ENCODE measurements around the gene SPAG9. TPM values are rescaled to one million over a fixed set of nuclear protein-coding genes. Genes with fewer than 3 reads are reported as not detected.

SPAG9 gene
- total RNA-seq, 2 experiments from 2014 or later = 48.0 to 88.2 TPM

GRCh38 chr17:50922721-50923405, 197.8 kb downstream of the SPAG9 start:
- ChIA-PET POLR2A (no interaction called here), CTCF (interaction anchor here (0.7 to 3.0 kb wide), 4 partner anchors 14 to 71 kb away, joined by 3 to 9 read pairs (median 4); no protein-coding TSS in a partner anchor)
- DNase-seq (no peak), ATAC-seq (no peak)
- Mint-ChIP-seq H3K4me3 (no peak overlapping the region), H3K36me3 (ENCODE audit: low read depth) (no peaks in the 10 kb centered on the region), H3K4me1 (peaks cover 30% of the 10 kb centered on the region), H3K27me3 (no peaks in the 10 kb centered on the region), H3K27ac (no peak overlapping the region), H3K9me3 (ENCODE audit: low read depth) (no peaks in the 10 kb centered on the region)
- intact Hi-C loops (cut with DNase I, micrococcal nuclease) = no loop called here

DNA sequence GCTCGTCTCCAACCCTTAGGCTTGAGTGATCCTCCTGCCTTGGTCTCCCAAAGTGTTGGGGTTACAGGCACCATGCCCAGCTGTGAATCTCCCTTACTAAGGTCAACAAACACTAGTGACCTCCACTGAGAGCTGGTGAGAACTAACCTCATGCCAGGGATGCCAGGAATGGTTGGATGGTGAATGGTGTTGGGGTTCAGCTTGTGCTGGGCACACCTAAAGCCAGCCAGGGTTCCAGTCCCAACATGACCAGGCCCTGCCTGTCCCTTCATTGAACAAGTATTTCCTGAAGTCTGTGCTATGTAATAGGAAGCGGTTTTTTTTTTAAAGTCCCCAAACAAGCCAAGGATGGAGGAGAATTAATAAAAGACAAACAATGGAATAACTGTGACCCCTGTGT, 198.6 kb downstream of the SPAG9 start:
- intact Hi-C loops (cut with DNase I, micrococcal nuclease) = no loop called here
- DNase-seq (no peak), ATAC-seq (no peak)
- H3K4me1 Mint-ChIP-seq = peaks cover 30% of the 10 kb centered on the region
- POLR2A ChIA-PET = no interaction called here
- CTCF ChIA-PET = interaction anchor here (0.6 to 3.0 kb wide), 4 partner anchors 9 to 70 kb away, joined by 3 to 9 read pairs (median 4); no protein-coding TSS in a partner anchor
- no peak overlapping the region for H3K27ac Mint-ChIP-seq
- H3K27me3 Mint-ChIP-seq = no peaks in the 10 kb centered on the region
- no peaks in the 10 kb centered on the region for H3K36me3 Mint-ChIP-seq (ENCODE audit: low read depth)
- no peak overlapping the region for H3K4me3 Mint-ChIP-seq
- no peaks in the 10 kb centered on the region for H3K9me3 Mint-ChIP-seq (ENCODE audit: low read depth)

DNA sequence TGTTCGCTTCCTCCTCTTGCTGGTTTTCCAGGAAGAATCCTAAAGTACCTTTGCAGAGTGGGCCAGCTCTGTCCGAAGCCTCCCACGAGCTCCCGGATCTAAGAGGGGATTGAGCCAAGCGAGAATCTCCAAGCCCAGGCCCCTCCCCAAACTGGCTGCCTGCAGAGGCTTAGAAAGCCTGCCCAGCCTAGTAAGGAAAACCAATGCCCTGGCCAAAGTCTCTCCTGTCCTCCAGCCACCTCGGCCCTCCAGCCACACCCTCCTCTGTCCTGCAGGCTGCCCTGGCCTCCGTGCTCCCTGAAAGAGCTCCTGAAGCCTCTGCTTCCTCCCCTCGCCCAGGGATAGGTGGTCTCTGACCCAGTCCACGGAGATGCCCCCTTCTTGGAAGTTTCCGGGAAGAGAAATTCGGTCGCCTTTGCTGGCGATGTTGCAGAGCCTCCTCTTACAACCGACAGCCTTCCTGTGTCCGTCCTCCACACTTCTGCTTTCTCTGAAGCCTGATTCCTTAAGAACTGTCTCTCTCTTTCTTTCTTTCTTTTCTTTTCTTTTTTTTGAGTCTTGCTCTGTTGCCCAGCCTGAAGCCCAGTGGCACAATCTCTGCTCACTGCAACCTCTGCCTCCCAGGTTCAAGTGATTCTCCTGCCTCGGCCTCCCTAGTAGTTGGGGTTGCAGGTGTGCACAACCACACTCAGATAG, 199.6 kb downstream of the SPAG9 start:
- Mint-ChIP-seq H3K27me3 (no peaks in the 10 kb centered on the region), H3K4me1 (peaks cover 32% of the 10 kb centered on the region), H3K27ac (peak overlapping the region; percentile 47), H3K4me3 (no peak overlapping the region), H3K36me3 (ENCODE audit: low read depth) (no peaks in the 10 kb centered on the region), H3K9me3 (ENCODE audit: low read depth) (no peaks in the 10 kb centered on the region)
- ChIA-PET POLR2A (interaction anchor here (3.1 kb wide), 1 partner anchor 54 kb away, joined by 16 read pairs; the partner anchor contains the start of gene TOB1), CTCF (interaction anchor here (0.7 kb wide), 1 partner anchor 26 kb away, joined by 4 read pairs; no protein-coding TSS in a partner anchor)
- intact Hi-C loops (cut with DNase I, micrococcal nuclease) = no loop called here
- ATAC-seq (no peak), DNase-seq (no peak)

- Mint-ChIP-seq H3K36me3 (ENCODE audit: low read depth) (no peaks in the 10 kb centered on the region), H3K27ac (peak overlapping the region; percentile 85), H3K9me3 (ENCODE audit: low read depth) (no peaks in the 10 kb centered on the region), H3K27me3 (no peaks in the 10 kb centered on the region), H3K4me3 (no peak overlapping the region), H3K4me1 (peaks cover 33% of the 10 kb centered on the region)
- no peak for DNase-seq
- CTCF ChIA-PET = interaction anchor here (0.7 kb wide), 1 partner anchor 1441 kb away, joined by 3 read pairs; no protein-coding TSS in a partner anchor
- no peak for ATAC-seq
- intact Hi-C loops (cut with DNase I, micrococcal nuclease) = no loop called here
- POLR2A ChIA-PET = interaction anchor here (0.5 to 3.1 kb wide), 4 partner anchors 8 to 177 kb away, joined by 3 to 16 read pairs (median 3); partner anchors contain the start of gene TOB1
Measured at GRCh38 chr17:50920041-50920410, 200.6 kb downstream of the SPAG9 start.

GRCh38 chr17:50919321-50920040, 201.2 kb downstream of the SPAG9 start:
- peak; percentile 87 for ATAC-seq
- intact Hi-C loops (cut with DNase I, micrococcal nuclease) = loop anchor here in 1 of 2 experiments (1.0 to 2.0 kb wide), 2 partner anchors 25 to 53 kb away; partner anchors contain the start of gene TOB1
- peak overlapping the region; percentile 34 for H3K4me3 Mint-ChIP-seq
- peaks cover 34% of the 10 kb centered on the region for H3K4me1 Mint-ChIP-seq
- H3K9me3 Mint-ChIP-seq (ENCODE audit: low read depth) = no peaks in the 10 kb centered on the region
- H3K36me3 Mint-ChIP-seq (ENCODE audit: low read depth) = no peaks in the 10 kb centered on the region
- H3K27me3 Mint-ChIP-seq = no peaks in the 10 kb centered on the region
- peak; percentile 90 for DNase-seq
- ChIA-PET POLR2A (interaction anchor here (0.5 to 3.1 kb wide), 5 partner anchors 8 to 178 kb away, joined by 3 to 16 read pairs (median 3); partner anchors contain the start of gene TOB1), CTCF (interaction anchor here (0.7 to 0.9 kb wide), 2 partner anchors 101 to 1440 kb away, joined by 3 read pairs; no protein-coding TSS in a partner anchor)
- H3K27ac Mint-ChIP-seq = peak overlapping the region; percentile 85

DNA sequence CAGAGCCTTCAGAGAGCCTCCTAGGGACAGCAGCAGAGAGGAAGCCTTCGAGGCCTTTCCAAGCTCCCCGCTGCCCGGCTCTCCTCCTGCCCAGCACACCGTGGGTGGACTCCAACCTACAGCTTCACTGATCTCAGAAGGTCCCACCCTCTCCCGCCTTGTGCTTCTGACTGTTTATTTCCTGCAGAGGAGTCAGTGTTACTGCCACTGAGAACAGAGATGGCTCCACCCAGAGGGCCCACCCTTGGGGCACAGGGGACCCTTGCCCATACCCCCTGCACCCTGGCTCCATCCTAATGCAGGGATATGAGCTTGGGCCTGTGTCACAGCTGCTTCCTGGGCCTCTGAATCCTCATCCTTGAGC, 201.8 kb downstream of the SPAG9 start:
- POLR2A ChIA-PET = interaction anchor here (0.6 to 3.1 kb wide), 3 partner anchors 15 to 52 kb away, joined by 3 to 16 read pairs (median 3); partner anchors contain the start of gene TOB1
- peak; percentile 68 for DNase-seq
- intact Hi-C loops (cut with DNase I, micrococcal nuclease) = loop anchor here in 1 of 2 experiments (1.0 to 2.0 kb wide), 2 partner anchors 26 to 53 kb away; partner anchors contain the start of gene TOB1
- H3K27me3 Mint-ChIP-seq = no peaks in the 10 kb centered on the region
- peak overlapping the region; percentile 34 for H3K4me3 Mint-ChIP-seq
- peak; percentile 59 for ATAC-seq
- H3K36me3 Mint-ChIP-seq (ENCODE audit: low read depth) = no peaks in the 10 kb centered on the region
- CTCF ChIA-PET = interaction anchor here (0.9 to 1.2 kb wide), 3 partner anchors 9 to 100 kb away, joined by 3 read pairs; partner anchors contain the start of gene TOB1
- H3K27ac Mint-ChIP-seq = peak overlapping the region; percentile 85
- H3K9me3 Mint-ChIP-seq (ENCODE audit: low read depth) = no peaks in the 10 kb centered on the region
- H3K4me1 Mint-ChIP-seq = peaks cover 37% of the 10 kb centered on the region

- peak overlapping the region; percentile 72 for H3K27ac Mint-ChIP-seq
- no peaks in the 10 kb centered on the region for H3K9me3 Mint-ChIP-seq (ENCODE audit: low read depth)
- DNase-seq = no peak
- no peaks in the 10 kb centered on the region for H3K27me3 Mint-ChIP-seq
- H3K4me3 Mint-ChIP-seq = no peak overlapping the region
- H3K4me1 Mint-ChIP-seq = peaks cover 41% of the 10 kb centered on the region
- no peak for ATAC-seq
- CTCF ChIA-PET = interaction anchor here (0.9 to 1.2 kb wide), 3 partner anchors 9 to 99 kb away, joined by 3 read pairs; partner anchors contain the start of gene TOB1
- POLR2A ChIA-PET = interaction anchor here (0.6 to 3.1 kb wide), 2 partner anchors 45 to 52 kb away, joined by 3 to 16 read pairs; partner anchors contain the start of gene TOB1
- intact Hi-C loops (cut with DNase I, micrococcal nuclease) = loop anchor here in 1 of 2 experiments (2.0 kb wide), 1 partner anchor 26 kb away; no protein-coding TSS in a partner anchor
- H3K36me3 Mint-ChIP-seq (ENCODE audit: low read depth) = no peaks in the 10 kb centered on the region
Measured at GRCh38 chr17:50918071-50918932, 202.4 kb downstream of the SPAG9 start.

DNA sequence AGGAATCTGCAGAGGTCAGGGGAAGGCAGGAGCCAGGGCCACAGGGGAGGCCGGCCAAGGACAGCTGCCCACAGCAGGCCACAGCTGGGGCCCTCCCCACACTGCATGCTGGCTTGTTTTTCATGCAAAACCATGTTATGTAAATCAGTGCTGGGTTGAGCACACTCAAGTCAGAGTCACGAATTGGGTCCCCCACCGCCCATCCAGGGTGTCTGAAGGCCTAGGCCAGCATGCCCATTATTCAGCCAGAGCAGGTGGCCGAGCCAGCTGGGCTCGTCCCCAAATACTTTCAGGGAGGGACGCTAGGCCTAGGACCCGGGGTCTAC, 203.3 kb downstream of the SPAG9 start:
- intact Hi-C loops (cut with DNase I, micrococcal nuclease) = no loop called here
- Mint-ChIP-seq H3K27ac (no peak overlapping the region), H3K4me1 (peaks cover 43% of the 10 kb centered on the region), H3K9me3 (ENCODE audit: low read depth) (no peaks in the 10 kb centered on the region), H3K27me3 (no peaks in the 10 kb centered on the region), H3K36me3 (ENCODE audit: low read depth) (no peaks in the 10 kb centered on the region), H3K4me3 (no peak overlapping the region)
- POLR2A ChIA-PET = no interaction called here
- DNase-seq (no peak), ATAC-seq (no peak)
- CTCF ChIA-PET = interaction anchor here (0.9 kb wide), 1 partner anchor 65 kb away, joined by 3 read pairs; no protein-coding TSS in a partner anchor

DNA sequence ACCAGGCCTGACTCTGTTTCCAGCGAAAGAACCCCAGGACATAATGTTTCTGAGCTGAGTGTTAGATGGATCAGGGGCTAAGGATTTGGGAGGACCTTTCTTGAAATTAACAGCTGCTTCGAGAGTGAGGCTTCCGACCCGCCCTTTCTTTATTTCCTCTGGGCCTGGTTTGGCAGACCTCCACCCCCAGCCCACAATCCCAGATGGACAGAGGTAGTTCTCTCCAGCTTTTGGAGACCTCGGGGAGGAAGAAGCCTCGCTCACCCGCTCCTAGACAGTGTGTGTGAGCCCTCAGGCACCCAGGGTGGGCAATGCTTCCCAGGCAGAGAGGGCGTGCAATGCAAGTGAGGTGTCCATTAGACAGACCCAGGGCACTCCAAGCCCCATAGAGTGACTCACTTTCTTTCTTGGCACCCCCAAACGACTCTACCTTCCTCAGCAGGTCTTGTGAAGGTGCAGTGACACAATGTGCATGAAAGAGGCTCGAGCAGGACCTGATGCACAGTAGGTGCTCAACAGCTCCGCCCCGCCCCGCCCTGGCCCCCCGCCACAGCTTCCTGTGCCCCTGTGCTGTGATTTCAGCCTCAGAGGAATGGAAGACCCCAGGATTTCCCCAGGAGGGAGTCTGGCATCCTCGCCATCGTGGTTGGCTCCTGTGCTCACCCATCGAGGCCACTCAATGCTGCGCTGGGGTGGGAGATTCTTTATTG, 203.8 kb downstream of the SPAG9 start:
- Mint-ChIP-seq H3K36me3 (ENCODE audit: low read depth) (no peaks in the 10 kb centered on the region), H3K27me3 (no peaks in the 10 kb centered on the region), H3K4me1 (peaks cover 47% of the 10 kb centered on the region), H3K9me3 (ENCODE audit: low read depth) (no peaks in the 10 kb centered on the region), H3K27ac (peak overlapping the region; percentile 77), H3K4me3 (no peak overlapping the region)
- POLR2A ChIA-PET = no interaction called here
- intact Hi-C loops (cut with DNase I, micrococcal nuclease) = no loop called here
- no peak for ATAC-seq
- no peak for DNase-seq
- CTCF ChIA-PET = interaction anchor here (0.7 to 0.9 kb wide), 2 partner anchors 20 to 65 kb away, joined by 3 to 4 read pairs; no protein-coding TSS in a partner anchor
